T-helper 17 cell (primary cell): ENCODE data around the gene INMT. TPM values are rescaled to one million over a fixed set of nuclear protein-coding genes. Genes with fewer than 3 reads are reported as not detected.

Source experiments
- ATAC-seq: fragments of 150-1000 bp; cut with Tn5 transposase; 2 replicates; pipeline ENCODE4 v1.10.0; 2021; ENCODE audit warnings: mild to moderate bottlenecking, moderate library complexity
- DNase-seq, 3 donors: peaks; one replicate each; pipeline versions ENCODE4 v3.0.0 to v3.0.0-alpha.2; 2020 to 2021
- H3K9me3 ChIP-seq: one replicate; pipeline ENCODE4 v1.7.0; 2013; ENCODE audit warnings: low read length, mild to moderate bottlenecking; ENCODE audit not compliant: control insufficient read depth, poor library complexity, severe bottlenecking
- H3K27ac Mint-ChIP-seq: one replicate; pipeline ENCODE4 v1.8.0; 2022; ENCODE audit warnings: mild to moderate bottlenecking, moderate library complexity, mixed read lengths
- H3K27me3 Mint-ChIP-seq: one replicate; pipeline ENCODE4 v1.8.0; 2022; ENCODE audit warnings: mixed read lengths
- H3K36me3 Mint-ChIP-seq: one replicate; pipeline ENCODE4 v1.8.0; 2022; ENCODE audit warnings: low read depth, mixed read lengths
- H3K4me1 Mint-ChIP-seq: one replicate; pipeline ENCODE4 v1.8.0; 2022; ENCODE audit warnings: mild to moderate bottlenecking, mixed read lengths
- H3K4me3 Mint-ChIP-seq: one replicate; pipeline ENCODE4 v1.8.0; 2022; ENCODE audit warnings: mild to moderate bottlenecking, moderate library complexity, mixed read lengths
- total RNA-seq, 4 donors: library from RNA in 2 of 4; stranded (reverse) in 2 of 4; gene quantifications; one replicate each; pipeline ENCODE4 v1.2.3 and lab custom pipeline; 2022 to 2026

The INMT gene
- total RNA-seq, 2 donors from 2014 or later, result 0.65 to 1.2 TPM

- Mint-ChIP-seq H3K4me3 (no peak overlapping the region), H3K36me3 (no peaks in the 10 kb centered on the region), H3K4me1 (peaks cover 36% of the 10 kb centered on the region), H3K27me3 (no peaks in the 10 kb centered on the region), H3K27ac (no peak overlapping the region)
- DNase-seq, result no peak
- ATAC-seq, result no peak
- no peaks in the 10 kb centered on the region for H3K9me3 ChIP-seq
Measured at GRCh38 chr7:30731581-30731980, 20.4 kb upstream of the INMT start.

GRCh38 chr7:30732606-30733005 is 19.3 kb upstream of the INMT start:
- Mint-ChIP-seq H3K36me3 (no peaks in the 10 kb centered on the region), H3K4me1 (peaks cover 37% of the 10 kb centered on the region), H3K27me3 (no peaks in the 10 kb centered on the region), H3K27ac (no peak overlapping the region), H3K4me3 (no peak overlapping the region)
- no peaks in the 10 kb centered on the region for H3K9me3 ChIP-seq
- no peak for ATAC-seq
- no peak for DNase-seq

DNA sequence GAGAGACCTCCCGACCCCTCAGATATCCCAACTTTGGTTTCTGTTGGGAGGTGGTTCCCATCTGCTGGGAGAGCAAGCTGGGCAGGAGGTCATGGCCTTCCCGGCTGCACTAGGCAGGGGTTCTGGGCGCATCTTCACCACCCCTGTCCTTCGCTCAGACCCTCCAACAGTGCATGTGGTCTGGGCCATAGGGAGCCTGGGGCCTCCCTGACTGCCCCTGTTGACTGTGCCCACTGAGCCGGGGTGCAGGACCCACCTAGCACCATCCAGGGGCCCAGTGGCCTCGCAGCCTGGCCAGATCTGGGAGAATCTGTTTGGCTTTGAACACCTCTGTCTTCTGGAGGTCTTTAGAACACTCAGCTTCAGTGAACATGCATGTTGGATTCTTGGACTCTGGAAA is 18.7 kb upstream of the INMT start:
- H3K27ac Mint-ChIP-seq, result no peak overlapping the region
- H3K27me3 Mint-ChIP-seq, result no peaks in the 10 kb centered on the region
- no peaks in the 10 kb centered on the region for H3K9me3 ChIP-seq
- ATAC-seq (no peak), DNase-seq (no peak)
- H3K36me3 Mint-ChIP-seq, result no peaks in the 10 kb centered on the region
- H3K4me1 Mint-ChIP-seq, result peaks cover 38% of the 10 kb centered on the region
- no peak overlapping the region for H3K4me3 Mint-ChIP-seq

- Mint-ChIP-seq H3K27ac (peak overlapping the region; percentile 80), H3K27me3 (no peaks in the 10 kb centered on the region), H3K4me1 (peaks cover 39% of the 10 kb centered on the region), H3K36me3 (no peaks in the 10 kb centered on the region), H3K4me3 (no peak overlapping the region)
- ATAC-seq (no peak), DNase-seq (no peak)
- H3K9me3 ChIP-seq, result no peaks in the 10 kb centered on the region
Measured at GRCh38 chr7:30733691-30734090, 18.2 kb upstream of the INMT start.

- DNase-seq, result no peak
- Mint-ChIP-seq H3K4me1 (peaks cover 37% of the 10 kb centered on the region), H3K36me3 (no peaks in the 10 kb centered on the region), H3K27ac (peak overlapping the region; percentile 80), H3K27me3 (no peaks in the 10 kb centered on the region), H3K4me3 (no peak overlapping the region)
- ATAC-seq, result no peak
- no peaks in the 10 kb centered on the region for H3K9me3 ChIP-seq
Measured at GRCh38 chr7:30734497-30734896, 17.4 kb upstream of the INMT start.

DNA sequence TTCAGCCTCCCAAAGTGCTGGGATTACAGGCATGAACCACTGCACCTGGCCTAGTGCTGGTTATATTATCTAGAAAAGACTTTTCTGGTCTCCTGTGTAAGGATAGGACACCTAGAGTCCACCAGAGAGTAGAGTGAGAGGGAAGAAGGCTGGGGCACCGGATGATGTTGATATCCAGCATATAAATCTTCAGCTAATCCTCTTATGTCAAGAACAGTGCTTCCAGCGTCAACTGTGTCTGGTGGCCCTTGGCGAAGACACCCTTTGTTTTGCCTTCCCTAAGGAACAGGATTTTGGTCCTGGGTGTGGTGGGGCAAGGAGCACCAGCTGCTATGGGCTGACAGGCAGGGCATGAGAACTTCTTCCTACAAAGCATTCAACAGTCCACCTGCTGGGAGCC is 16.3 kb upstream of the INMT start:
- Mint-ChIP-seq H3K4me3 (no peak overlapping the region), H3K27ac (no peak overlapping the region), H3K4me1 (peaks cover 40% of the 10 kb centered on the region), H3K36me3 (no peaks in the 10 kb centered on the region), H3K27me3 (no peaks in the 10 kb centered on the region)
- no peaks in the 10 kb centered on the region for H3K9me3 ChIP-seq
- no peak for ATAC-seq
- no peak for DNase-seq

DNA sequence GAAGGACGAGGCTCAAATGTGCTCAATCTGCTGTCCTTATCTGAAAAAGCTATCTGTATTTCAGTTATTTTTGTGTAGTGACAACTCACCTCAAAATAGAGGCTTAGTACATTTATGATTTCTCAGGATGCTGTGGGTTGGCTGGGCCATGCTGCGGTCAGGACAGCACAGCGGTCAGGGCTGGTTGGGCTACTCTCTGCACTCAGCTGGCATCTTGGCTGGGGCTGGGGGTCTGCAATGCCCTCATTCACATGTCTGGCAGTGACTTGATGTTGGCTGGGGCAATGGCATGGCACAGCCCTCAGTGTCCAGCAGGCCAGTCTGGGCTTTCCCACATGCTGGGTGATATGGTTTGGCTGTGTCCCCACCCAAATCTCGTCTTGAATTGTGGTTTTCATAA is 15.6 kb upstream of the INMT start:
- Mint-ChIP-seq H3K4me1 (peaks cover 39% of the 10 kb centered on the region), H3K4me3 (no peak overlapping the region), H3K27me3 (no peaks in the 10 kb centered on the region), H3K27ac (no peak overlapping the region), H3K36me3 (no peaks in the 10 kb centered on the region)
- ATAC-seq, result no peak
- no peak for DNase-seq
- no peaks in the 10 kb centered on the region for H3K9me3 ChIP-seq

DNA sequence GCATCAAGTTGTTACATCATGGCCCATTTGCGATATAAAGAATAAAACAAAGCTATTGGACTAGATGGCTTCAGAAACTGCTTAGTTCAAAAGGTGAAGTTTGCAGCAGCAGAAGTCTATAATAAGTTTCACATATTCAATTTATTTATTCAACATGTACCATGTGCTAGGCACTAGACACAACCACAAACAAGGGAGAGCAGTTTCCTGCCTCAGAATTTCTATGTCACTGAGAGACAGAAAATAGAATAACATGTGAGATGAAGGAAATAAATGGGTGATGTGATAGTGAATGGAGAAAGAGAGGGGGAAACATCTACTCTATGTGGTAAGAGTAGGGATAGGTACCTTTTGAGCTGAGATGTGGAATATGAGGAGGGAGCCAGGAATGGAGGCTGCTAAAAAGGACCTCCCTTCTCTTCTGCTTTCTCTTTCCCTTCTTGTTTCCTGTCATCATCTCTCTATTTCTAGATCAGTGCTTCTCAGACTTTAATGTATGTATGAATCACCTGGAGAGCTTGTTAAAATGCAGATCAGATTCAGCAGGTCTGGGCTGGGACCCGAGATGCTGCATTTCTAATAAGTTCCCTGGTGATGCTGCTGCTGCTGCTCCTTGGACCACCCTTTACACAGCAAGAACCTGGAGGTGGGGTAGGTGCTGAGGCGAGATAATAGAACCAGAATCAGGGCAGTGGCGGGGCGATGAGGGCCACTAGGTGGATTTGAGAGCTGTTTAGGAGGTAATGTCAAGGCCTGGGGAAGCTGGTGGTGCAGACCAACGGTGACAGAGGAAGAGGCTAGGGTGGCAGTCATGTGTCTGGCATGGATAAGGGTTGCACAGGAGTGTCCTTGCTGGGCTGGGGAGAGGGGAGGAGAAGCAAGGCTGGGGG is 13.7 kb upstream of the INMT start:
- Mint-ChIP-seq H3K4me1 (peaks cover 30% of the 10 kb centered on the region), H3K36me3 (no peaks in the 10 kb centered on the region), H3K4me3 (peak overlapping the region; percentile 71), H3K27ac (peak overlapping the region; percentile 96), H3K27me3 (no peaks in the 10 kb centered on the region)
- DNase-seq (no peak), ATAC-seq (peak; percentile 53)
- no peaks in the 10 kb centered on the region for H3K9me3 ChIP-seq

GRCh38 chr7:30739691-30740090 is 12.2 kb upstream of the INMT start:
- DNase-seq (no peak), ATAC-seq (no peak)
- no peaks in the 10 kb centered on the region for H3K9me3 ChIP-seq
- no peak overlapping the region for H3K4me3 Mint-ChIP-seq
- H3K27me3 Mint-ChIP-seq, result no peaks in the 10 kb centered on the region
- peaks cover 34% of the 10 kb centered on the region for H3K4me1 Mint-ChIP-seq
- no peak overlapping the region for H3K27ac Mint-ChIP-seq
- no peaks in the 10 kb centered on the region for H3K36me3 Mint-ChIP-seq

DNA sequence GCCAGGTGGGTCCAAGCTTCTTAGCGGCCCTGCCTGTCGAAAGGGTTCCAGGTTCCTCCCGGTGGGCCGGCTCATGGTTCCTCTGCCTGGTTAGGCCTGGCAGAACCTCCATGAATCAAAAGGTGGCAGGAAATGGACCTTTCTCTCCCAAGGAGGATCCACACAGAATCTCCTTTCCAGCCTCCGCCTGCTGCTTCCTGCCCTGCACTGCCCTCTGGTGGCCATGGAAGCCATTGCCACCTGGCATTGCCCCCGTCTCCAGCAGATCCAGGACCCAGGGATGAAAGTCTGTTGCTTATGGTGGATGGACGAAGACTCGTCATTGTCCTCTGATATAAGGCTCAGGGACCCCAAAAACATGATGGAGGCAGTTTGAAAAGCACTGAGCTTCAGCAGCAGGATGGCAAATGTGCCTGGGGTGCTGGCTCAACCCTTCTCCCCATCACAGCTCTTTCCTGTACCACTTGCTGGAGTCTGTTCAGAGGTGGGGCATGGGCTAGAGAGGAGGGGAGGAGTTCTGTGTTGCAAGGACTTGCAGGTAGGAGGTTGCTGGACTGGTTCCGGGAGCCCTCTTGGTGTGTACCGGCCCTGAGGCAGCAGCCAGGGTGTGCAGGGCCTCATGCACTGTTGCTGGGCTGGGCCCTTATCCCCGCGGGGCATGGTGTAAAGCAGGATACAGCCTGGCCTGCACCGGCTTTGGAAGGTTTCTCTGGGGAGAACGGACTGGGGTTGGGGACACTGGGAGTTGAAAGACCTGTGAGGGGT is 11.3 kb upstream of the INMT start:
- Mint-ChIP-seq H3K36me3 (peaks cover 2% of the 10 kb centered on the region), H3K4me1 (peaks cover 36% of the 10 kb centered on the region), H3K27ac (no peak overlapping the region), H3K4me3 (no peak overlapping the region), H3K27me3 (no peaks in the 10 kb centered on the region)
- DNase-seq (peak; percentile 57 to 75 (median 67)), ATAC-seq (peak; percentile 70)
- H3K9me3 ChIP-seq, result no peaks in the 10 kb centered on the region

GRCh38 chr7:30741289-30741688 is 10.6 kb upstream of the INMT start:
- no peaks in the 10 kb centered on the region for H3K9me3 ChIP-seq
- ATAC-seq (no peak), DNase-seq (no peak)
- peaks cover 36% of the 10 kb centered on the region for H3K4me1 Mint-ChIP-seq
- H3K27ac Mint-ChIP-seq, result no peak overlapping the region
- no peaks in the 10 kb centered on the region for H3K27me3 Mint-ChIP-seq
- H3K4me3 Mint-ChIP-seq, result no peak overlapping the region
- peaks cover 2% of the 10 kb centered on the region for H3K36me3 Mint-ChIP-seq

DNA sequence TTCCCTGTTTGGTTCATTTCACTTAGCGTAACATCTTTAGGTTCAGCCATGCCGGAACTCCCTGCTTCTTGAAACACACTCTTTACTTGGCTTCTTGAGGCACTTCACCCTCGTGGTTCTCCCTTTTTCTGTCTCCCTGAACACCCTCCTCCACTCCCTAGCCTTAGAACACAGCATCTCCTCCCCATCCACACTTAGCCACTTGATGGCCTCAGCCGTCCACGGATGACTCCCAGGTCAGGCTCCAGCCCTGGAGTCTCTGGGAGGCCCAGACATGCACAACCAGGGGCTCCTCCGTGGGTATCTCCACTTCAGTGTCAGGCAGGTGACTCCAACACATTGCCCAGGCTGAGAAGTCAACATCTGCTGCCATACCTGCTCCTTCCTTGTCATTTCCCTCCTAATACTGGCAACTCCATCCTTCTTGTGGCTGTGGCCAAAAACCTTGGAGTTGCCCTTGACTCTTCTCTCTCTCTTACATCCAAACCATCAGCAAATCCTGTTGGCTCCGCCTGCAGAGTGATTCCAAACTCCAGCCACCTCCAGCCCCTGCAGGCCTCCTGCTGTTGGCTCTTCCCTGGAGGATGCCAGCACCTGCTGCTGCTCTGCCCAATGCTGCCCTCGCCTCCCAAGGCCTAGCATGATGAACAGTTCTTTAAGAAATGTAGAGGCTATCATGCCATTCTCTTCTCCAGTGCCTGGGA is 8.4 kb upstream of the INMT start:
- Mint-ChIP-seq H3K4me1 (peaks cover 22% of the 10 kb centered on the region), H3K36me3 (peaks cover 2% of the 10 kb centered on the region), H3K27ac (no peak overlapping the region), H3K4me3 (no peak overlapping the region), H3K27me3 (no peaks in the 10 kb centered on the region)
- DNase-seq, result no peak
- no peaks in the 10 kb centered on the region for H3K9me3 ChIP-seq
- ATAC-seq, result no peak

DNA sequence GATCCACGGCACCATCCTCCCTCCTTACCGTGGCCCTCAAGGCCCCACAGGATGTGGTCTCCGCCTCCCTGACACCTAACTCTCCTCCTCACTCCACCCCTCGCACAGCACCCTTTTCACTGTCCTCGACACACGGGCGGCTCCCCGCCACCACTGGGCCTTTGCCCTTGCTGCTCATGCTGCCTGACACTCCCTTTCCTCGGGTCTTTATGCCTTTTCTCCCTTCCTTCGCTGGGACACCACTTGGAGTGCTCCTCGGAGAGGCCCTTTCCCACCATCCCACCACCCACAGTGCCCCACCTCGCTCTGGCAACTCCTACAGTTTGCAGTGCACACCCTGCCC is 7.9 kb upstream of the INMT start:
- ATAC-seq (no peak), DNase-seq (no peak)
- no peaks in the 10 kb centered on the region for H3K9me3 ChIP-seq
- Mint-ChIP-seq H3K4me3 (no peak overlapping the region), H3K27ac (no peak overlapping the region), H3K4me1 (peaks cover 18% of the 10 kb centered on the region), H3K27me3 (no peaks in the 10 kb centered on the region), H3K36me3 (peaks cover 2% of the 10 kb centered on the region)
